DND-41 (cell line): ENCODE data around the gene SLC1A3.

Source experiments
- EZH2 ChIP-seq: IDR thresholded peaks from 3 replicates; pipeline ENCODE4 v1.6.1; 2012; ENCODE audit warnings: borderline replicate concordance, low read depth, mild to moderate bottlenecking, moderate library complexity, low read length, inconsistent platforms; ENCODE audit not compliant: severe bottlenecking
- TF ChIP-seq, protein P1 (sequence below): IDR thresholded peaks from 2 replicates; pipeline ENCODE4 v1.5.1; 2012; ENCODE audit warnings: borderline replicate concordance, low read length, moderate library complexity, mild to moderate bottlenecking; ENCODE audit not compliant: poor library complexity, severe bottlenecking; ENCODE audit errors: extremely low read depth

DNA sequence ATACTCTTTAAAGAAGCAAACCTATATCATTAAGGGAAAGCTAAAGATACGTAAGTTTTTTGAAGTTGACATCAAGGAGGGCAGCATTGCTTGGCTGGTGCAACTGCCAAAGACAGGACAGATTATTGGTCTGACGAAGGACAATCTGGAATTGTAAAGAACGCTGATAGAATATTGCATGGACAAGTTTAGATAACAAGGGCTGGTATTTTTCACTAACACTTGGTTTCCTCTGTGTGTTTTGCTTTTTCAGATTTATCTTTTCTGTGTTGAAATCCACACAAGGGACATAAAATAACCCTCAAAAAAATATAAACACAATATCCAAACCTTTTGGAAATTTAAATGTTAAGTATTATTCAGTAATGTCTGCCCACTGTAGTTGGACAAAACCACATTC, 39.7 kb downstream of the SLC1A3 start:
- TF ChIP-seq, protein P1, sequence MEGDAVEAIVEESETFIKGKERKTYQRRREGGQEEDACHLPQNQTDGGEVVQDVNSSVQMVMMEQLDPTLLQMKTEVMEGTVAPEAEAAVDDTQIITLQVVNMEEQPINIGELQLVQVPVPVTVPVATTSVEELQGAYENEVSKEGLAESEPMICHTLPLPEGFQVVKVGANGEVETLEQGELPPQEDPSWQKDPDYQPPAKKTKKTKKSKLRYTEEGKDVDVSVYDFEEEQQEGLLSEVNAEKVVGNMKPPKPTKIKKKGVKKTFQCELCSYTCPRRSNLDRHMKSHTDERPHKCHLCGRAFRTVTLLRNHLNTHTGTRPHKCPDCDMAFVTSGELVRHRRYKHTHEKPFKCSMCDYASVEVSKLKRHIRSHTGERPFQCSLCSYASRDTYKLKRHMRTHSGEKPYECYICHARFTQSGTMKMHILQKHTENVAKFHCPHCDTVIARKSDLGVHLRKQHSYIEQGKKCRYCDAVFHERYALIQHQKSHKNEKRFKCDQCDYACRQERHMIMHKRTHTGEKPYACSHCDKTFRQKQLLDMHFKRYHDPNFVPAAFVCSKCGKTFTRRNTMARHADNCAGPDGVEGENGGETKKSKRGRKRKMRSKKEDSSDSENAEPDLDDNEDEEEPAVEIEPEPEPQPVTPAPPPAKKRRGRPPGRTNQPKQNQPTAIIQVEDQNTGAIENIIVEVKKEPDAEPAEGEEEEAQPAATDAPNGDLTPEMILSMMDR = no peak
- TF ChIP-seq EZH2 = no peak
